ENCODE data around the gene GSTM2.

GSTM2 gene

GRCh38 chr1:109653306-109653705, 14.6 kb upstream of the GSTM2 start:
- no peak overlapping the region for H3K27ac ChIP-seq (ENCODE audit: low read depth, low read length)
- H3K9me3 ChIP-seq (ENCODE audit: control insufficient read depth, insufficient read depth, low read length) = no peaks in the 10 kb centered on the region
- no peak overlapping the region for H3K4me2 ChIP-seq (ENCODE audit: low read length)
- H3K27me3 ChIP-seq (ENCODE audit: control insufficient read depth, low read length) = peaks cover 35% of the 10 kb centered on the region
- H3F3A ChIP-seq (ENCODE audit: control insufficient read depth, insufficient read depth) = no peaks in the 10 kb centered on the region
- no peaks in the 10 kb centered on the region for H3K79me2 ChIP-seq (ENCODE audit: control insufficient read depth, low read length)
- H3K9me2 ChIP-seq (replicated peaks; ENCODE audit: control insufficient read depth, low read length) = no peaks in the 10 kb centered on the region
- TF ChIP-seq CTCF (IDR thresholded peaks at IDR 0.05; ENCODE audit: low read depth, low read length, poor library complexity, severe bottlenecking) = no peak
- TF ChIP-seq EZH2phosphoT487 (IDR thresholded peaks at IDR 0.05; ENCODE audit: borderline replicate concordance, low read length) = no peak
- H3K4me3 ChIP-seq (ENCODE audit: low read length) = no peak overlapping the region
- H4K20me1 ChIP-seq (ENCODE audit: control insufficient read depth, insufficient read depth, low read depth, low read length) = no peaks in the 10 kb centered on the region
- H3K36me3 ChIP-seq (ENCODE audit: control insufficient read depth, low read length) = no peaks in the 10 kb centered on the region
- H3K4me1 ChIP-seq (ENCODE audit: control insufficient read depth, low read length) = peaks cover 21% of the 10 kb centered on the region

- Histone ChIP-seq H3K9me2 (replicated peaks; ENCODE audit: control insufficient read depth, low read length) (no peaks in the 10 kb centered on the region), H3K4me3 (ENCODE audit: low read length) (no peak overlapping the region), H3F3A (ENCODE audit: control insufficient read depth, insufficient read depth) (no peaks in the 10 kb centered on the region), H3K9me3 (ENCODE audit: control insufficient read depth, insufficient read depth, low read length) (no peaks in the 10 kb centered on the region), H3K4me2 (ENCODE audit: low read length) (no peak overlapping the region), H3K79me2 (ENCODE audit: control insufficient read depth, low read length) (no peaks in the 10 kb centered on the region), H3K36me3 (ENCODE audit: control insufficient read depth, low read length) (no peaks in the 10 kb centered on the region), H4K20me1 (ENCODE audit: control insufficient read depth, insufficient read depth, low read depth, low read length) (no peaks in the 10 kb centered on the region), H3K4me1 (ENCODE audit: control insufficient read depth, low read length) (peaks cover 18% of the 10 kb centered on the region), H3K27me3 (ENCODE audit: control insufficient read depth, low read length) (peaks cover 35% of the 10 kb centered on the region), H3K27ac (ENCODE audit: low read depth, low read length) (no peak overlapping the region)
- TF ChIP-seq CTCF (IDR thresholded peaks at IDR 0.05; ENCODE audit: low read depth, low read length, poor library complexity, severe bottlenecking) (no peak), EZH2phosphoT487 (IDR thresholded peaks at IDR 0.05; ENCODE audit: borderline replicate concordance, low read length) (no peak)
These were observed 13.3 kb upstream of the GSTM2 start for GRCh38 chr1:109654519-109654918.

- Histone ChIP-seq H3K4me2 (ENCODE audit: low read length) (peak within 1 kb of the TSS; percentile 77), H3K36me3 (ENCODE audit: control insufficient read depth, low read length) (no peaks in the 10 kb centered on the region), H3K27me3 (ENCODE audit: control insufficient read depth, low read length) (peaks cover 27% of the 10 kb centered on the region), H3K4me3 (ENCODE audit: low read length) (peak within 1 kb of the TSS; percentile 77), H4K20me1 (ENCODE audit: control insufficient read depth, insufficient read depth, low read depth, low read length) (no peaks in the 10 kb centered on the region), H3K27ac (ENCODE audit: low read depth, low read length) (no peak within 1 kb of the TSS), H3K79me2 (ENCODE audit: control insufficient read depth, low read length) (no peaks in the 10 kb centered on the region), H3F3A (ENCODE audit: control insufficient read depth, insufficient read depth) (no peaks in the 10 kb centered on the region), H3K4me1 (ENCODE audit: control insufficient read depth, low read length) (peaks cover 16% of the 10 kb centered on the region), H3K9me2 (replicated peaks; ENCODE audit: control insufficient read depth, low read length) (no peaks in the 10 kb centered on the region), H3K9me3 (ENCODE audit: control insufficient read depth, insufficient read depth, low read length) (no peaks in the 10 kb centered on the region)
- TF ChIP-seq EZH2phosphoT487 (IDR thresholded peaks at IDR 0.05; ENCODE audit: borderline replicate concordance, low read length) (no peak), CTCF (IDR thresholded peaks at IDR 0.05; ENCODE audit: low read depth, low read length, poor library complexity, severe bottlenecking) (peak; percentile 36)
These were observed 12.0 kb upstream of the GSTM2 start, which contains the start of gene GSTM4 for GRCh38 chr1:109655615-109656519. Gene GSTM4 (plus strand): TSS chr1:109656099. CDS start chr1:109656390, 291 bp downstream.

All from DOHH2 (cell line).